NCI-H2107 treated with DMSO at 0.1 percent for 48 hours (cell line): ENCODE data around the gene PHF12.

Experiments used
- DNase-seq: peaks from one replicate; lab custom pipeline; 2025; ENCODE audit not compliant: unreplicated experiment; lab: John Stamatoyannopoulos, UW

PHF12 gene

DNA sequence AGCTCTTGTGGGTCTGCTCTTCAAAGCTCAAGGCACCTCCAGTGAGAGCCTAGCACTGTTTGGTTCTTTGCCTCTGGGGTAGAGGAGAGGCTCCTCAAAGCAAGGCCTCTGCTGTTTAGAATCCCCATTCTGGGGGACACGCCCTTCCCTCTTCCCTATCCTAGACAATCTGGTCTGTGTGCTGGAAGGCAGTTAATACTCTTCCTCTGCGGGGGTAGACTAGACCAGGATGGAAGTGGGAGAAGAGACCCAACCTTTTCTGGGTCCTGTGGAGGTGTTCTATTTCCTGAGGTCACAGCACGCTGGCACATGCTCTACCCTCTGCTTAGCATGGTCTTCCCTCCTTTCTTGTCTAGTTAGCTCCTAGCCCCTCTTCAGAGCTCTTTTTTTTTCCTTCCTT is 88.8 kb downstream of the PHF12 start:
- DNase-seq, result no peak

GRCh38 chr17:28861393-28862203 is 89.7 kb downstream of the PHF12 start:
- no peak for DNase-seq

DNA sequence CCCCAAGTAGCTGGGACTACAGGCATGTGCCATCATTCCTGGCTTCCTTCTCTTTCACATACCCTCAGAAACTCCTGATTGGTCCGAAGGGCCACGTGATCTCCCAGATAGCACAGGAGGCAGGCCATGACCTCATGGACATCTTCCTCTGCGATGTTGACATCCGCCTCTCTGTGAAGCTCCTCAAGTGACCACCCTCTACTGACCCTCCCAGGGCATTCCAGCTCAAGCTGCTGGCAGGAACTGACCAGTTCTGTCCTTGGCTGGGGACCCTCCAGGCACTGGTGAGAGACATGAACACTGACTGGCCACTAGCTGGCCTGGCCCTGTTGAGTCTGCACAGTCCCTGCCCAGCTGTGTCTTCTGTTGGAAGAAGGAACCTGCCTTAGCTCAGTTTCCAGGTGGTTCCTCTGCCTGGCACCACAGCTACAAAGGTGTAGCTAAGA is 90.9 kb downstream of the PHF12 start:
- DNase-seq, result no peak

DNA sequence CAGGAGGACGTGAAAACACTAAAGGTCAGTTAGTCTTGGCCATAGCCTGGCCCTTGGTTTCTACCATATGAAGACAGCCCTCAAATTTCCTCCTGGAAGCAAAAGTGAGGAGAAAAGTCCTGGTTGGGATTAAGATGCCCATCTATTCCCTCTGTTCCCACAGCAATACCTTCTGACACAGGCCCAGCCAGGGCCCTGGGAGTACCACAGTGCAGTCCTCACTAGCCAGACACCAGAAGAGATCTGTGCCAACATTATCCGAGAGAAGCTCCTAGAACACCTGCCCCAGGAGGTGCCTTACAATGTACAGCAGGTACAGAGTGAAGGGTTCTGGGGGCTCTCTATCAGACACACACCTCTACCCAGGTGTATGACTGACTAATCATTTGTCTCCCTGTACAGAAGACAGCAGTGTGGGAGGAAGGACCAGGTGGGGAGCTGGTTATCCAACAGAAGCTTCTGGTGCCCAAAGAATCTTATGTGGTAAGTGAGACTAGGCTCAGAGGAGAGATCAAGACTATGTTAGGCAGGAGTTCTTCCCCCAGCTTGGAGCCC is 92.4 kb downstream of the PHF12 start:
- DNase-seq, result no peak

DNA sequence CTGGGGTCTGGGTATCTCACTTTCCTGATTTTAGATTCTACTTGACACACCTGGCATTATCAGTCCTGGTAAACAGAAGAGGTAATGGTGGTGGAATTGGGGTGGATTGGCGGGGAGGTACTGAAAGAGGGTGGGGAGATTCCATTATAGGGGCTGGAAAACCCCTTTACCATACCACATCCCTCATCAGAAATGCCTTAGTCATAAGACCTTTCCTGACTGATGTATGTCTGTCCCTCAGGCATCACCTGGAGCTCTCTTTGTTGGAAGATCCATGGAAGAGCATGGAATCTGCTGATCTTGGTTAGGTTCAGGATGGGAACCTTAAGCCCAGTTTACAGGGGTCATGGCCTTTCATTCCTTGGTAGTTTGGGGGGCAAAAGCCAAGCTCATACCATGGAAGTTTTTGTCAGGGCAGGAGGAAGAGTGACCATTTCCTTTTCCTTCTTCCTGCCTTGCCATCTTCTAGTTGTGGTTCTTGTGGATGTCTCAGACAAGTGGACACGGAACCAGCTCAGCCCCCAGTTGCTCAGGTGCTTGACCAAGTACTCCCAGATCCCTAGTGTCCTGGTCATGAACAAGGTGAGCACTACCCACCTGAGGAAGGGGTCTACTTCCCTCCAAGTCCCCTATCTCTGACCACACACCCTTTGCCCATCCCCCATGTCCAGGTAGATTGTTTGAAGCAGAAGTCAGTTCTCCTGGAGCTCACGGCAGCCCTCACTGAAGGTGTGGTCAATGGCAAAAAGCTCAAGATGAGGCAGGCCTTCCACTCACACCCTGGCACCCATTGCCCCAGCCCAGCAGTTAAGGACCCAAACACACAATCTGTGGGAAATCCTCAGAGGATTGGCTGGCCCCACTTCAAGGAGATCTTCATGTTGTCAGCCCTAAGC is 93.2 kb downstream of the PHF12 start:
- no peak for DNase-seq

- no peak for DNase-seq
These were observed 95.2 kb downstream of the PHF12 start for GRCh38 chr17:28856028-28856574.

- DNase-seq, result no peak
These were observed 96.0 kb downstream of the PHF12 start for GRCh38 chr17:28855336-28855679.
